Liver (tissue), 9 donors: ENCODE data around the gene GAD1. TPM values are rescaled to one million over a fixed set of nuclear protein-coding genes. Genes with fewer than 3 reads are reported as not detected.

Source experiments
- DNase-seq: peaks from one replicate; pipeline ENCODE4 v3.0.0-alpha.2; 2017; ENCODE audit warnings: low spot score
- H3K27ac ChIP-seq, 2 donors: one replicate each; pipeline ENCODE4 v1.7.0; 2013; ENCODE audit warnings: inconsistent platforms in 2 of 2, low read length in 2 of 2, control low read depth in 1 of 2, low read depth in 1 of 2, mild to moderate bottlenecking in 1 of 2
- H3K27me3 ChIP-seq, 4 donors: one replicate each; pipeline versions ENCODE4 v1.6.1 to v1.7.0; 2013; ENCODE audit warnings: low read length in 3 of 4, inconsistent platforms in 1 of 4, mild to moderate bottlenecking in 1 of 4, moderate library complexity in 1 of 4; ENCODE audit not compliant: control insufficient read depth in 4 of 4, insufficient read depth in 4 of 4
- H3K36me3 ChIP-seq, 4 donors: one replicate each; pipeline versions ENCODE4 v1.6.1 to v1.7.0; 2013; ENCODE audit warnings: low read length in 3 of 4, mild to moderate bottlenecking in 3 of 4, low read depth in 1 of 4, moderate library complexity in 1 of 4; ENCODE audit not compliant: control insufficient read depth in 4 of 4, insufficient read depth in 3 of 4
- H3K4me1 ChIP-seq, 4 donors: one replicate each; pipeline versions ENCODE4 v1.6.1 to v1.7.0; 2013; ENCODE audit warnings: low read length in 3 of 4, mild to moderate bottlenecking in 3 of 4, moderate library complexity in 1 of 4; ENCODE audit not compliant: control insufficient read depth in 4 of 4, insufficient read depth in 4 of 4
- H3K4me3 ChIP-seq, 3 donors: one replicate each; pipeline versions ENCODE4 v1.6.1 to v1.7.0; 2013; ENCODE audit warnings: low read length in 3 of 3, control low read depth in 1 of 3, low read depth in 1 of 3, mild to moderate bottlenecking in 1 of 3
- H3K9ac ChIP-seq, 2 donors: one replicate each; pipeline ENCODE4 v1.7.0; 2013; ENCODE audit warnings: low read length in 2 of 2, mild to moderate bottlenecking in 2 of 2, moderate library complexity in 2 of 2, control low read depth in 1 of 2, low read depth in 1 of 2
- H3K9me3 ChIP-seq, 4 donors: one replicate each; pipeline versions ENCODE4 v1.6.1 to v1.7.0; 2013; ENCODE audit warnings: low read length in 3 of 4; ENCODE audit not compliant: control insufficient read depth in 4 of 4
- FOXA1 ChIP-seq: IDR thresholded peaks from 2 replicates; pipeline ENCODE4 v1.6.1; 2016; ENCODE audit warnings: antibody characterized with exemption
- FOXA2 ChIP-seq: IDR thresholded peaks from 2 replicates; pipeline ENCODE4 v1.6.1; 2016; ENCODE audit warnings: antibody characterized with exemption
- HNF4A ChIP-seq, 2 donors: conservative IDR thresholded peaks; 2 replicates each; pipeline ENCODE4 v1.6.1; 2016; ENCODE audit warnings: antibody characterized with exemption in 2 of 2, mild to moderate bottlenecking in 2 of 2
- HNF4G ChIP-seq: IDR thresholded peaks from 2 replicates; pipeline ENCODE4 v1.6.1; 2016; ENCODE audit warnings: antibody characterized with exemption
- NR2F2 ChIP-seq: IDR thresholded peaks from 2 replicates; pipeline ENCODE4 v1.6.1; 2016; ENCODE audit warnings: antibody characterized with exemption
- RAD21 ChIP-seq, 2 donors: IDR thresholded peaks; 2 replicates each; pipeline ENCODE4 v1.6.1; 2016; ENCODE audit warnings: antibody characterized with exemption in 2 of 2, mild to moderate bottlenecking in 2 of 2
- REST ChIP-seq: IDR thresholded peaks from 2 replicates; pipeline ENCODE4 v1.6.1; 2016; ENCODE audit warnings: antibody characterized with exemption, mild to moderate bottlenecking
- RXRA ChIP-seq, 2 donors: IDR thresholded peaks; 2 replicates each; pipeline ENCODE4 v1.6.1; 2017 to 2018; ENCODE audit warnings: antibody characterized with exemption in 2 of 2, mild to moderate bottlenecking in 1 of 2
- TAF1 ChIP-seq: conservative IDR thresholded peaks from 2 replicates; pipeline ENCODE4 v1.6.1; 2016; ENCODE audit warnings: antibody characterized with exemption, mild to moderate bottlenecking
- YY1 ChIP-seq: IDR thresholded peaks from 2 replicates; pipeline ENCODE4 v1.6.1; 2016; ENCODE audit warnings: antibody characterized with exemption, mild to moderate bottlenecking
- ZBTB33 ChIP-seq: IDR thresholded peaks from 2 replicates; pipeline ENCODE4 v1.6.1; 2016; ENCODE audit warnings: antibody characterized with exemption
- WGBS: extraction: QIAGEN DNeasy Blood & Tissue Kit; methylation state at CpG from one replicate; pipeline ENCODE4 v1.1.7; 2013; 5-methylcytosine and 5-hydroxymethylcytosine counted together
- polyA plus RNA-seq, 2 donors: library from polyadenylated mRNA; stranded (reverse) in 1 of 2; unstranded in 1 of 2; fragments of 200-250 nt in 1 of 2; fragments of >200 nt in 1 of 2; fragmentation: Nextera tagmentation in 1 of 2; extraction: Ambion mirVana in 1 of 2; gene quantifications; one replicate each; pipeline versions ENCODE4 v1.2.1 to v1.2.3, GENCODE V29; 2013 to 2015
- total RNA-seq, 2 donors: library from RNA; depleted of rRNA; stranded (reverse); fragments of >200 nt; gene quantifications; one replicate each; pipeline ENCODE4 v1.2.3, GENCODE V29; 2014
- TF ChIP-seq, protein P1 (sequence below): fragments of 150-350 bp; IDR thresholded peaks from 2 replicates; pipeline ENCODE4 v1.5.1; 2017; ENCODE audit warnings: improper control_type of control experiment, low read depth, low read length; ENCODE audit not compliant: missing input control
- donor health status: healthy.
- donor health status: healthy.
- donor health status: healthy.
- donor health status: healthy.
- donor health status: healthy.

The GAD1 gene
- total and polyA plus RNA-seq, 4 donors: 0.08 to 0.19 TPM; not detected in 2

- Histone ChIP-seq H3K4me3 (no peak overlapping the region), H3K27ac (no peak overlapping the region), H3K4me1 (peaks cover 10 to 27% (median 22%) of the 10 kb centered on the region in 4 donors), H3K27me3 (peaks cover 0 to 20% (median 10%) of the 10 kb centered on the region in 4 donors), H3K9me3 (no peaks in the 10 kb centered on the region), H3K9ac (no peak overlapping the region), H3K36me3 (no peaks in the 10 kb centered on the region)
- peak; percentile 37 for TF ChIP-seq REST
- no peak for TF ChIP-seq TAF1
- TF ChIP-seq, protein P1, sequence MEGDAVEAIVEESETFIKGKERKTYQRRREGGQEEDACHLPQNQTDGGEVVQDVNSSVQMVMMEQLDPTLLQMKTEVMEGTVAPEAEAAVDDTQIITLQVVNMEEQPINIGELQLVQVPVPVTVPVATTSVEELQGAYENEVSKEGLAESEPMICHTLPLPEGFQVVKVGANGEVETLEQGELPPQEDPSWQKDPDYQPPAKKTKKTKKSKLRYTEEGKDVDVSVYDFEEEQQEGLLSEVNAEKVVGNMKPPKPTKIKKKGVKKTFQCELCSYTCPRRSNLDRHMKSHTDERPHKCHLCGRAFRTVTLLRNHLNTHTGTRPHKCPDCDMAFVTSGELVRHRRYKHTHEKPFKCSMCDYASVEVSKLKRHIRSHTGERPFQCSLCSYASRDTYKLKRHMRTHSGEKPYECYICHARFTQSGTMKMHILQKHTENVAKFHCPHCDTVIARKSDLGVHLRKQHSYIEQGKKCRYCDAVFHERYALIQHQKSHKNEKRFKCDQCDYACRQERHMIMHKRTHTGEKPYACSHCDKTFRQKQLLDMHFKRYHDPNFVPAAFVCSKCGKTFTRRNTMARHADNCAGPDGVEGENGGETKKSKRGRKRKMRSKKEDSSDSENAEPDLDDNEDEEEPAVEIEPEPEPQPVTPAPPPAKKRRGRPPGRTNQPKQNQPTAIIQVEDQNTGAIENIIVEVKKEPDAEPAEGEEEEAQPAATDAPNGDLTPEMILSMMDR: peak; percentile 67
- TF ChIP-seq RAD21 (IDR thresholded peaks at IDR 0.05): peak; percentile 90
- 5% methylated on average over 14 of the region's 14 CpGs for WGBS
- no peak for DNase-seq
Measured at GRCh38 chr2:170812710-170813600, 3.7 kb upstream of the GAD1 start.

DNA sequence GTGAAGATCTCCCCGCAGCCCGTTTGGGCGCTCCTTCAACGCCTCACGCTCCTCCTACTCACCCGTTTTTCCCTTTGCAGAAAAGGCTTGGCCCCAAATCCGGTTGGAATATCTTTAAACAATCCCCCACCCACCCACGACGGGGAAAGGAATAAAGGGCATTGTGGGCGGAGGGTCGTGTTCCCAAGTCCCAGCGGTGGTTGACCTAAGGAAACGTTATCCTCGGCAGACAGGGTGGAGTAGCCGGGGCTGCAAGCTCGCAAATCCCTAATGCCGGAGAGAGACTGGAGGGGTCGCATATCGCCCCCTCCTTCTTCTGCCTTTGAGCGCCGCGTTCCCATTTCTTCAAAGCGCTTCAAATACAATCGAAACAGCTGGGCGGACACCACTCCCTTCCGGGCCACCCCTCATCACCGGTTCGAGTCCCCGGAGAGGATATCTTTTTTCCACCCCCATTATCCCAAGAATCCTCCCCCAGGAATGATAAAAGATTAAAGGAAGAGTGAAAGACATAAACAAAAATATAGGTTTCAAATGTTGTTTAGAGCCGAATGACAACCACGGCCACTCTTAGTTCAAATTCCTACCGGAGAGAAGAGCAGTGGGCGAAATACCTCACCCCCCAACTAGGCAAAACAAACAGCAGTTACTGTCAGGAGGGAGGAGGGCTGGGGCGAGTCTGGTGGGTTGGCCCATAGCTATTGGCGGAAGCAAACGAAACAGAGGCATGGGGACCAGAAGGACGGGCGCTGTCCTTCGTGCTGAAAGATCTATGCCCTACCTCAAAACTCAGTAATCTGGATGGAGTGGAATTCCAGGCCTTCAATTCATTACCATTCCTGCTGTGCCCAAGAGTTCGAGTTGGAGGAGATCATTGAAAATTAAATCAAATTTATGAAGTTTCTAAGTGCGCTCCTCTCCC lies 2.8 kb upstream of the GAD1 start:
- TF ChIP-seq ZBTB33 (no peak), RXRA (IDR thresholded peaks at IDR 0.05) (no peak), FOXA1 (no peak), FOXA2 (no peak), RAD21 (IDR thresholded peaks at IDR 0.05) (peak in 1 of 2 donors; percentile 14), NR2F2 (no peak), HNF4G (no peak), TAF1 (no peak), REST (peak; percentile 99), HNF4A (conservative IDR thresholded peaks at IDR 0.05) (no peak), YY1 (no peak)
- Histone ChIP-seq H3K36me3 (no peaks in the 10 kb centered on the region), H3K4me1 (peaks cover 13 to 35% (median 29%) of the 10 kb centered on the region in 4 donors), H3K4me3 (no peak overlapping the region), H3K27me3 (peaks cover 0 to 25% (median 11%) of the 10 kb centered on the region in 4 donors), H3K9me3 (no peaks in the 10 kb centered on the region), H3K27ac (no peak overlapping the region), H3K9ac (no peak overlapping the region)
- DNase-seq: no peak
- WGBS: 4% methylated on average over 41 of the region's 41 CpGs
